Loucy (cell line): Measurements from ENCODE around the gene GALNT18.

Experiments
- H2AFZ ChIP-seq: fragments of 200-600 bp; sonication (generic); 2 replicates; pipeline ENCODE4 v1.6.0; 2016; ENCODE audit warnings: antibody characterized with exemption, mild to moderate bottlenecking, low read length, moderate library complexity
- H3F3A ChIP-seq: fragments of 200-600 bp; 2 replicates; pipeline ENCODE4 v1.6.0; 2016; ENCODE audit warnings: antibody characterized with exemption, low read depth, mild to moderate bottlenecking
- H3K27me3 ChIP-seq: fragments of 200-600 bp; sonication (generic); 2 replicates; pipeline ENCODE4 v1.6.1; 2014; ENCODE audit warnings: low read length, mild to moderate bottlenecking; ENCODE audit not compliant: insufficient read depth, poor library complexity, severe bottlenecking
- H3K36me3 ChIP-seq: fragments of 200-600 bp; sonication (generic); 2 replicates; pipeline ENCODE4 v1.6.1; 2016; ENCODE audit warnings: low read length; ENCODE audit not compliant: insufficient read depth
- H3K4me1 ChIP-seq: fragments of 200-600 bp; sonication (generic); 2 replicates; pipeline ENCODE4 v1.5.1; 2014; ENCODE audit warnings: low read length, mild to moderate bottlenecking; ENCODE audit not compliant: insufficient read depth, poor library complexity, severe bottlenecking
- H3K4me2 ChIP-seq: fragments of 200-600 bp; sonication (generic); 2 replicates; pipeline ENCODE4 v1.6.0; 2014; ENCODE audit warnings: antibody characterized with exemption, low read length, low read depth, mild to moderate bottlenecking; ENCODE audit not compliant: poor library complexity, severe bottlenecking
- H3K4me3 ChIP-seq: fragments of 200-600 bp; sonication (generic); 2 replicates; pipeline ENCODE4 v1.5.1; 2014; ENCODE audit warnings: low read length, mild to moderate bottlenecking, mixed read lengths; ENCODE audit not compliant: poor library complexity, severe bottlenecking
- H3K79me2 ChIP-seq: fragments of 200-600 bp; sonication (generic); 2 replicates; pipeline ENCODE4 v1.6.1; 2014; ENCODE audit warnings: low read length; ENCODE audit not compliant: insufficient read depth
- H3K9ac ChIP-seq: fragments of 200-600 bp; sonication (generic); 2 replicates; pipeline ENCODE4 v1.6.0; 2014; ENCODE audit warnings: mild to moderate bottlenecking, low read depth, low read length, moderate library complexity; ENCODE audit not compliant: poor library complexity, severe bottlenecking
- H3K9me2 ChIP-seq: fragments of 200-600 bp; sonication (generic); replicated peaks from 2 replicates; pipeline ENCODE4 v1.6.1; 2016; ENCODE audit warnings: low read depth, low read length, mixed read lengths
- H3K9me3 ChIP-seq: fragments of 200-600 bp; sonication (generic); 2 replicates; pipeline ENCODE4 v1.6.1; 2014; ENCODE audit warnings: mild to moderate bottlenecking, antibody characterized with exemption, low read length, low read depth; ENCODE audit not compliant: insufficient read depth
- H4K20me1 ChIP-seq: fragments of 200-600 bp; sonication (generic); 2 replicates; pipeline ENCODE4 v1.6.0; 2014; ENCODE audit warnings: antibody characterized with exemption, low read length, mild to moderate bottlenecking; ENCODE audit not compliant: insufficient read depth, poor library complexity, severe bottlenecking
- CTCF ChIP-seq: fragments of 200-600 bp; sonication (generic); conservative IDR thresholded peaks from 2 replicates; pipeline ENCODE4 v1.5.1; 2014; ENCODE audit warnings: mild to moderate bottlenecking, antibody characterized with exemption, low read length
- EZH2phosphoT487 ChIP-seq: fragments of 200-600 bp; IDR thresholded peaks from 2 replicates; pipeline ENCODE4 v1.6.1; 2018; ENCODE audit warnings: antibody characterized with exemption, mild to moderate bottlenecking, moderate library complexity, borderline replicate concordance

Gene GALNT18

GRCh38 chr11:11229647-11230046, 392.2 kb downstream of the GALNT18 start:
- Histone ChIP-seq H3K4me3 (no peak overlapping the region), H3K9ac (no peak overlapping the region), H3K79me2 (no peaks in the 10 kb centered on the region), H3K27me3 (no peaks in the 10 kb centered on the region), H3F3A (no peaks in the 10 kb centered on the region), H3K4me1 (no peaks in the 10 kb centered on the region), H3K4me2 (no peak overlapping the region), H4K20me1 (no peaks in the 10 kb centered on the region), H2AFZ (no peak overlapping the region), H3K36me3 (no peaks in the 10 kb centered on the region), H3K9me3 (no peaks in the 10 kb centered on the region), H3K9me2 (no peaks in the 10 kb centered on the region)
- TF ChIP-seq EZH2phosphoT487, result no peak
- TF ChIP-seq CTCF, result no peak

- H3K9me2 ChIP-seq, result no peaks in the 10 kb centered on the region
- no peaks in the 10 kb centered on the region for H3K9me3 ChIP-seq
- H3K4me1 ChIP-seq, result no peaks in the 10 kb centered on the region
- H3K79me2 ChIP-seq, result no peaks in the 10 kb centered on the region
- no peaks in the 10 kb centered on the region for H3K27me3 ChIP-seq
- H3K4me2 ChIP-seq, result no peak overlapping the region
- H3K9ac ChIP-seq, result no peak overlapping the region
- H2AFZ ChIP-seq, result no peak overlapping the region
- no peaks in the 10 kb centered on the region for H3F3A ChIP-seq
- H4K20me1 ChIP-seq, result no peaks in the 10 kb centered on the region
- TF ChIP-seq EZH2phosphoT487, result no peak
- no peaks in the 10 kb centered on the region for H3K36me3 ChIP-seq
- no peak overlapping the region for H3K4me3 ChIP-seq
Measured at GRCh38 chr11:11227296-11228085, 394.3 kb downstream of the GALNT18 start.
